NCI-H2107 treated with DMSO at 0.1 percent for 48 hours (cell line): Measurements from ENCODE around the gene FNBP1L.
"Not testable (repeated sequence)": the region's sequence is repeated elsewhere in the genome, so short reads cannot be mapped to it uniquely, and the experiment has no call there.

Experiments
- DNase-seq: peaks from one replicate; lab custom pipeline; 2025; ENCODE audit not compliant: unreplicated experiment; lab: John Stamatoyannopoulos, UW

The FNBP1L gene

GRCh38 chr1:93588206-93588605 is 140.3 kb downstream of the FNBP1L start:
- DNase-seq: no peak

- DNase-seq: no peak
Measured at GRCh38 chr1:93588955-93589354, 141.0 kb downstream of the FNBP1L start.

- not testable (repeated sequence) for DNase-seq
Measured at GRCh38 chr1:93591291-93591675, 143.4 kb downstream of the FNBP1L start.

- DNase-seq: peak; percentile 98
Measured at GRCh38 chr1:93591676-93592550, 144.0 kb downstream of the FNBP1L start.

GRCh38 chr1:93592551-93592949 is 144.6 kb downstream of the FNBP1L start:
- no peak for DNase-seq

- DNase-seq: no peak
Measured at GRCh38 chr1:93593854-93594602, 146.1 kb downstream of the FNBP1L start.

GRCh38 chr1:93594603-93594880 is 146.6 kb downstream of the FNBP1L start:
- DNase-seq: no peak

GRCh38 chr1:93595266-93595665 is 147.3 kb downstream of the FNBP1L start:
- DNase-seq: no peak

GRCh38 chr1:93595743-93596142 is 147.8 kb downstream of the FNBP1L start:
- no peak for DNase-seq

GRCh38 chr1:93596329-93597089 is 148.6 kb downstream of the FNBP1L start:
- DNase-seq: no peak

- no peak for DNase-seq
Measured at GRCh38 chr1:93597709-93598108, 149.8 kb downstream of the FNBP1L start.

GRCh38 chr1:93598396-93598795 is 150.5 kb downstream of the FNBP1L start:
- DNase-seq: no peak

- DNase-seq: no peak
Measured at GRCh38 chr1:93598861-93599439, 151.0 kb downstream of the FNBP1L start.

GRCh38 chr1:93599479-93599878 is 151.6 kb downstream of the FNBP1L start:
- DNase-seq: no peak

- DNase-seq: no peak
Measured at GRCh38 chr1:93600663-93601062, 152.7 kb downstream of the FNBP1L start.

- no peak for DNase-seq
Measured at GRCh38 chr1:93601686-93602085, 153.8 kb downstream of the FNBP1L start.

- DNase-seq: no peak
Measured at GRCh38 chr1:93602101-93602500, 154.2 kb downstream of the FNBP1L start.

- no peak for DNase-seq
Measured at GRCh38 chr1:93603106-93603505, 155.2 kb downstream of the FNBP1L start.

GRCh38 chr1:93603601-93604000 is 155.7 kb downstream of the FNBP1L start:
- DNase-seq: no peak
